Rectal smooth muscle tissue (tissue), 1 donor: ENCODE measurements around the gene GOT2.
"Not testable (repeated sequence)": the region's sequence is repeated elsewhere in the genome, so short reads cannot be mapped to it uniquely, and the experiment has no call there.

ENCODE experiments used
- H3K27ac ChIP-seq: one replicate; pipeline ENCODE4 v1.7.0; 2013; ENCODE audit warnings: low read depth, low read length, inconsistent platforms
- H3K27me3 ChIP-seq: one replicate; pipeline ENCODE4 v1.7.0; 2013; ENCODE audit warnings: low read length; ENCODE audit not compliant: control insufficient read depth, insufficient read depth
- H3K36me3 ChIP-seq: one replicate; pipeline ENCODE4 v1.7.0; 2013; ENCODE audit warnings: low read length; ENCODE audit not compliant: control insufficient read depth, insufficient read depth
- H3K4me1 ChIP-seq: one replicate; pipeline ENCODE4 v1.7.0; 2013; ENCODE audit warnings: low read length; ENCODE audit not compliant: control insufficient read depth, insufficient read depth
- H3K4me3 ChIP-seq: one replicate; pipeline ENCODE4 v1.7.0; 2013; ENCODE audit warnings: low read length
- H3K9ac ChIP-seq: one replicate; pipeline ENCODE4 v1.7.0; 2013; ENCODE audit warnings: low read length

GOT2 gene

DNA sequence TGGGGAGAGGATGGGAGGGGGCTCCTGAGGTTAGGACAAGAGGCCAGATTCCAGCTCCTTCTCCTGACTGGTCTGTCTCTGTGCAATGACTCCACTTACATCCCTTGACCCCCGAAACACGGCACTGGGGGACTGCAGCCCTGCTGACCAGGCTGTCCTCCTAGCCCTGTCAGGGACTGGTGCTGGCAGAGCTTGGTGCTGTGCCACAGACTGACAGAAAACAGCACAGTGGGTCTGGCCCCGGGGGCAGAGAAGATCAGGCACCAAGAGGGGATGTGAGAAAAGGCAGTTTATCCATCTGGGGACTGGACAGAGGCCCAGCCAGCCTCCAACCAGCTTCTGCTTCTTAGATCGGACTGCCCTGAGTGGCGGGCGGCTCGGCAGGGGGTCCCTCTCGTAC is 68.9 kb downstream of the GOT2 start:
- Histone ChIP-seq H3K9ac (no peak overlapping the region), H3K27ac (no peak overlapping the region), H3K4me3 (no peak overlapping the region), H3K4me1 (no peaks in the 10 kb centered on the region), H3K36me3 (no peaks in the 10 kb centered on the region), H3K27me3 (no peaks in the 10 kb centered on the region)

DNA sequence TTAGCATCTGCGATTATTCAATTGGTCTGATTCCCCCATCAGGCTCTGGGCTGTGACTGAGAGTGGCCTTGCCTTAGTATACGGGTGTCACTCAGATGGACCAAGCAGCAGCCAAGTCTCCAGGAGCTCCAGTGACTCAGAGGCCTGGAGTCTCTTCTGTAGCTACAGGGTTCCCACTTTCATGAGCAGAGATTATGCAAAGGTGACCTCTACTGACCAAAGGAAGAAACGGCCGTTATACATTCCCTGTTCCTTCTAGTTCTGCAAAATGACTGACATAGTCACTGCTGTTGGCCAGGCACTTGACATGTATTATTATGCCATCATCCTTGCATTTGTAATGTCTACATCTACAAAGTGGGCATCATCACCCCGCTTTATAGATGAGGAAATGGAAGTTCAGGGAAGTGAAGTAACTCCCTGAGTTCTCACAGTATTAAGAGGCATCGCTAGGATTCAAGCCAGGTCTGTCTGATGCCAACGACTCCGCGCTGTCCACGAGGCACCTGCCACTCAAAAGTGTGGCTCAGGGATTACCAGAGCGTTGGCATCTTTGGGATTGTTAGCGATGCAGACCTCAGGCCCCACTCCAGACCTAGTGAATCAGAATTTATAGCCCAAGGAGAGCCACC is 72.8 kb downstream of the GOT2 start:
- no peak overlapping the region for H3K9ac ChIP-seq
- no peak overlapping the region for H3K27ac ChIP-seq
- H3K4me1 ChIP-seq: no peaks in the 10 kb centered on the region
- no peaks in the 10 kb centered on the region for H3K27me3 ChIP-seq
- no peak overlapping the region for H3K4me3 ChIP-seq
- H3K36me3 ChIP-seq: no peaks in the 10 kb centered on the region

DNA sequence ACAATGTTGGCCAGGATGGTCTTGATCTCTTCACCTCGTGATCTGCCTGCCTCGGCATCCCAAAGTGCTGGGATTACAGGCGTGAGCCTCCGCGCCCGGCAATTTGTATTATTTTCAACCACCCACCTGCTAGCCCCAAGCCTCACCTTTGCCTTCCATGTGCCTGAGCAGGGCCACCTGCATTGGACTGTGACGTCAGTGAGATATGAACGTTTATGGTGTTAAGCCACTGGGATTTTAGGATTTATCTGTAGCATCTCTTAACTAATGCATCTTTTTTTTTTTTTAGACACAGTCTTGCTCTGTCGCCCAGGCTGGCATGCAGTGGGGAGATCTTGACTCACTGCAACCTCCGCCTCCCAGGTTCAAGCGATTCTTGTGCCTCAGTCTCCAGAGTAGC is 74.2 kb downstream of the GOT2 start:
- H3K9ac ChIP-seq, H3K27me3 ChIP-seq, H3K4me3 ChIP-seq, H3K36me3 ChIP-seq, H3K4me1 ChIP-seq, H3K27ac ChIP-seq: not testable (repeated sequence)

DNA sequence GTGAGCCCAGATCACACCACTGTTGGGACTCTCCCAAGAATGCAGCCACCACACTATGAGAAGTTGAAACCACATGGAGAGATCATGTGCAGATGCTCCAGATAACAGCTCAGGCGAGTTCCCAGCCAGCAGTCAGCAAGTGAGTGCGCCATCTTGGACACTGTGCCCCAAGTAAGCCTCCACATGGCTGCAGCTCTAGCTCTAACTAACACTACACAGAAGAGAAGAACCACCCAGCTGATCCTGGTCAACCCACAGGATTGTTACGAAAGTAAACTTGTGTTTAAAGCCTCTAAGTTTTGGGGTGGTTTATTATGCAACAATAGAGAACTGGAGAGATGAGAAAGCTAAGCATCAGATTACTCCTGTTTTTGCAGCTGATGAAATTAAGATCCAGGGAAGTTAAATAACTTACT is 75.3 kb downstream of the GOT2 start:
- Histone ChIP-seq H3K27ac (no peak overlapping the region), H3K9ac (no peak overlapping the region), H3K4me3 (no peak overlapping the region), H3K4me1 (no peaks in the 10 kb centered on the region), H3K27me3 (no peaks in the 10 kb centered on the region), H3K36me3 (no peaks in the 10 kb centered on the region)
